Astrocyte (in vitro differentiated cells and primary cell): ENCODE measurements around the gene ITGAE.

Experiments
- CTCF ChIP-seq: IDR thresholded peaks from 2 replicates; pipeline ENCODE4 v1.5.1; 2011; ENCODE audit warnings: low read depth, mild to moderate bottlenecking, inconsistent platforms, low read length, moderate library complexity; ENCODE audit not compliant: insufficient read depth
- EZH2 ChIP-seq: IDR thresholded peaks from 2 replicates; pipeline ENCODE4 v1.6.1; 2012; ENCODE audit warnings: mild to moderate bottlenecking, low read length, inconsistent platforms; ENCODE audit not compliant: insufficient read depth

DNA sequence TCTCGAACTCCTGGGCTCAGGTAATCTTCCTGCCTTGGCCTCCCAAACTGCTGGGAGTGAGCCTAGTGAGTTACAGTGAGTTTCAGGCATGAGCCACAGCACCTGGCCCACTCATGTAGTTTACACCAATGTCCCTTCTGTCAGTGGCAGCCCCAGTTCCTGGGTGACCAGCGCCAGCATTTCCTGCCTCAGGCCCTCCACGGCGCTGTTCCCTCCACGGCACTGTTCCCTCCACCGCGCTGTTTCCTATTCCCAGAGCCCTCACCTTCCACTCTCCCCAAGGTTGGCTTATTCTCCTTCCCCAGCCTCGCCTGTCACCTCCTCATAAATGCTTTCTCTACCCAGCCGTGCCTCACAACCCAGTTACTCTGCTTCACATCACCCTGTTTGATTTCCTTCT is 32.6 kb downstream of the ITGAE start:
- no peak for TF ChIP-seq EZH2
- no peak for TF ChIP-seq CTCF
